Adipose tissue (tissue), 3 donors: ENCODE measurements around the gene TRDMT1. TPM values are rescaled to one million over a fixed set of nuclear protein-coding genes. Genes with fewer than 3 reads are reported as not detected.
"Not testable (repeated sequence)": the region's sequence is repeated elsewhere in the genome, so short reads cannot be mapped to it uniquely, and the experiment has no call there.

Experiments used
- H3K27ac ChIP-seq: one replicate; pipeline ENCODE4 v1.5.1; 2013; ENCODE audit warnings: low read depth, low read length
- WGBS, 3 donors: extraction: QIAGEN DNeasy Blood & Tissue Kit; methylation state at CpG; one replicate each; pipeline ENCODE4 v1.1.7; 2013; 5-methylcytosine and 5-hydroxymethylcytosine counted together
- polyA plus RNA-seq, 3 donors: library from polyadenylated mRNA; stranded (reverse); fragments of 200-250 nt; gene quantifications; one replicate each; pipeline ENCODE4 v1.2.3, GENCODE V29; 2013
- donor health status: healthy with polysubstance abuse.
- donor health status: Bipolar disorder and iron deficiency.
- donor health status: healthy.

TRDMT1 gene
- polyA plus RNA-seq, 3 donors = 1.3 to 2.7 (median 1.6) TPM

GRCh38 chr10:17122726-17123661, 78.5 kb downstream of the TRDMT1 start:
- 67 to 87% (median 83%) methylated on average over 5 of the region's 5 CpGs for WGBS, 3 donors
- H3K27ac ChIP-seq = no peak overlapping the region

GRCh38 chr10:17122052-17122451, 79.4 kb downstream of the TRDMT1 start:
- H3K27ac ChIP-seq = no peak overlapping the region
- WGBS, 3 donors = 82 to 92% (median 89%) methylated on average over 2 of the region's 2 CpGs

- 48 to 72% (median 71%) methylated on average over 3 of the region's 3 CpGs for WGBS, 3 donors
- no peak overlapping the region for H3K27ac ChIP-seq
Measured at GRCh38 chr10:17120694-17121093, 80.8 kb downstream of the TRDMT1 start.

DNA sequence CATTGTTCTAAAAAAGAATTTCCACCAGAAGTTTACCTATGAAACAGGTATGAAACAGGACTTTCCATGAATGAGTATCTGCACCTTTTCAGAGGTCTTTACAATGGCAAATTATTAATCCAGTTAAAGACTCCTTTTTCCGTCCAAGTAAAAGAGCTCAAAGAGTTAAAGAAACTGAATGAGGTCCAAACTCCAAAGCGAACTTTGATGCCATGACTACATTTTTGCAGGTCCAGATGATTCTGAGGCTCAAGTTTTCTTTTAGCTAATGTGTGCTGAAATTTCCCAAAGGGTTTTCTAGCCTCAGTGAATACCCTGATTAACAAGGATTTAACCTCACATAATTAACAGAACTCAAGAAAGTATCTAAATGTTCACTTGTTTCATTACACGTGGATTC, 81.6 kb downstream of the TRDMT1 start:
- 53 to 80% (median 79%) methylated on average over 3 of the region's 3 CpGs for WGBS, 3 donors
- no peak overlapping the region for H3K27ac ChIP-seq

DNA sequence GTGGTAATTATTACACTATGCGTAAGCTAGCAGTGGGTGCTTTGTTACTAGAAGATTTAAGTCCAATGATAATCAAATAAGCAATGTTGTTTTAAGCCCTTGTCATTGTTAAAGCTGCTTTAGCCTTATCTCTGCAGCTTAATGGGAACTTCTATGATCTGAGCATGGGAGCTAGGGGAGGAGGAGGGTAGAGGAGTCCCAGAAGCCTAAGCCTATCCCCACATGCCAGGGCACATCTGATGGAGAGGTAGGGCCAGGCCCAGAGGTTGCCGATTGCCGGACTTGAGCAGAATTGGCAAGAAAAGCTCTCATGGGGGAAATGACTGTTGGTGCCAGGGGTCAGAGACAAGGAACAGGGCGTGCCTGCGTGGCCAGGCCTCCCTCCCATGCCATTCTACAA, 85.3 kb downstream of the TRDMT1 start:
- WGBS, 3 donors = 69 to 80% (median 71%) methylated on average over 5 of the region's 5 CpGs
- no peak overlapping the region for H3K27ac ChIP-seq

DNA sequence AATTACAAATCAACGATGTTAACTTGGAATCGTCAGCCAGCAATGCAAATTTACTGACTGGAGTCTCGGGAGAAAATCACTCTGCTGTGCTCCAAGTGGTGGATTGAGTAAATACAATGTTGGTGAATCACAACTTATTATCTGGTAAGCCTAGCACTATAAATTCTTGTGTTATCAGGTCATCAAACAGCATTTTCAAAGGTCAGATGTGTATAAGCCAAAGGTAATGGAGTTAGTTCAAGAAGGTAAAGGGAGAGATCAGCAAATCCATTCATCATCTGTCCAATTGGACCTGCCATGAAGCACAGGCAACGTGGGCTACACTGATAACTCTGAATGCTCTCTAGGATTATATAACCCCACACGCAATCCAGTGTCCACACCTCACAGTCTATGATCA, 85.8 kb downstream of the TRDMT1 start:
- 61 to 84% (median 79%) methylated on average over 5 of the region's 5 CpGs for WGBS, 3 donors
- H3K27ac ChIP-seq = no peak overlapping the region

DNA sequence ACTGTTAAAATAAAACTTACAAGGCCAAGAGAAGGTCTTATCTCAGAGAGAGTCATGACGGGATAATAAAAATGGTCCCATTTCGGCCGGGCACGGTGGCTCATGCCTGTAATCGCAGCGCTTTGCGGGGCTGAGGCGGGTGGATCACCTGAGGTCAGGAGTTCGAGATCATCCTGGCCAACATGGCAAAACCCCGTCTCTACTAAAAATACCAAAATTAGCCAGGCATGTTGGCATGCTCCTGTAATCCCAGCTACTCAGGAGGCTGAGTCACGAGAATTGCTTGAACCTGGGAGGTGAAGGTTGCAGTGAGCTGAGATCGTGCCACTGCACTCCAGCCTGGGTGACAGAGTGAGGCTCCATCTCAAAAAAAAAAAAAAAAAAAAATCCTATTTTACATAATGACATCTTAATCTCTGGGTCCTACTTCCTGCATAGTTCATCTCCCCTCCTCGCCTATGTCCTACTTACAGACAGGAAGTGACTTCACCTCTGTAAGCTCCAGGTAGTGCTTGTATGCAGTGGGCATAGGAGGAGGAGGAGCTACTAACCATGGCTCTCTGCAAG, 86.5 kb downstream of the TRDMT1 start:
- 80 to 97% (median 96%) methylated on average over 13 of the region's 13 CpGs for WGBS, 3 donors
- H3K27ac ChIP-seq = not testable (repeated sequence)

DNA sequence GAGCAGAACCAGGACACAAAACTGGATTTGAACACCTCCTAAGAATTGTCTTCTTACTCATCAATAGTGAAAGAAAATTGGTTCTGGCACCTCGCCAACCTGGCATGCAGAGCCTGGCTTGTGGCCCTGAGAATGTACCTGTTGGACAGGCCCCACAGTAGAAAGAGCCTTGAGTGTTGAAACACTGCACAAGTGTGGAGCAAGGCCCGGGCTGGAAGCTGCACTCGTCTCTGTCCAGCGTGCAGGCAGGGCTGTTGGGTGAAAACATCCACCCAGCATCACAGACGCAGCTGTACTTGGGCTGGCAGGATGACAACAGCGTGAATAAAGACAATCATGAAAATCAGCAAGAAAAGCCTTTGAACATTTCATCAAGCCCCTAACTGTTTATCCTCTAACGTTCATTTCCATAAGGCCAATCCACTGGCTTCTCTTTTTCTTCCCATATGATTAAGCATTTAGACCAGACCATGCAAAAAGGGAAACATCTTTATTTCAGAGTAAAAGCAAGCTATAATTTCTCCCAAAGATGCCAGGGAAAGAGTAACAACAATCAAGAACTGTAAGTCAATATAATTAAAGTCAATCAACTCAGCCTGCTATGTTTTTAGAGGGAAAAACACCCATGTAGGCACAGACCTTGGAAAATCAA, 87.5 kb downstream of the TRDMT1 start:
- 51 to 65% (median 54%) methylated on average over 7 of the region's 7 CpGs for WGBS, 3 donors
- no peak overlapping the region for H3K27ac ChIP-seq

DNA sequence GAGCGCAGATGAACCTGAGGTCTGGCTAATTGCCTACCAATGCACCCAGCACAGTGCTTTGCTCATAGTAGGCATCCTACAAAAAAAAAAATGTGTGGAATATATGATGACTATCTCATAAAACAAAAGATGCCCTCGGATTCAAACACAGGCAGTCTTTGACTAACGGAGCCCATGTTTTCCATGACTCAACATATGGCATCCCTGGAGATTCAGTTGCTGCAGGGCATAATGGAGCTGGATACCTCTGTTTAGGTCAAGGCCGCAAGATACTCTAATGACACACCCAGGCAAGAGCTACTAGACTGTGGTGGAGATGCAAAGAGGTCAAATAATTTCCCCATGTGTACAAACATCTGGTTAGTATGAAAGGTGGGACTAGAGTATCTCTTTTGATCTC, 88.1 kb downstream of the TRDMT1 start:
- no peak overlapping the region for H3K27ac ChIP-seq
- WGBS, 3 donors = 95 to 97% (median 95%) methylated on average over 4 of the region's 4 CpGs

GRCh38 chr10:17112566-17112965, 88.9 kb downstream of the TRDMT1 start:
- 62 to 73% (median 64%) methylated on average over 3 of the region's 3 CpGs for WGBS, 3 donors

DNA sequence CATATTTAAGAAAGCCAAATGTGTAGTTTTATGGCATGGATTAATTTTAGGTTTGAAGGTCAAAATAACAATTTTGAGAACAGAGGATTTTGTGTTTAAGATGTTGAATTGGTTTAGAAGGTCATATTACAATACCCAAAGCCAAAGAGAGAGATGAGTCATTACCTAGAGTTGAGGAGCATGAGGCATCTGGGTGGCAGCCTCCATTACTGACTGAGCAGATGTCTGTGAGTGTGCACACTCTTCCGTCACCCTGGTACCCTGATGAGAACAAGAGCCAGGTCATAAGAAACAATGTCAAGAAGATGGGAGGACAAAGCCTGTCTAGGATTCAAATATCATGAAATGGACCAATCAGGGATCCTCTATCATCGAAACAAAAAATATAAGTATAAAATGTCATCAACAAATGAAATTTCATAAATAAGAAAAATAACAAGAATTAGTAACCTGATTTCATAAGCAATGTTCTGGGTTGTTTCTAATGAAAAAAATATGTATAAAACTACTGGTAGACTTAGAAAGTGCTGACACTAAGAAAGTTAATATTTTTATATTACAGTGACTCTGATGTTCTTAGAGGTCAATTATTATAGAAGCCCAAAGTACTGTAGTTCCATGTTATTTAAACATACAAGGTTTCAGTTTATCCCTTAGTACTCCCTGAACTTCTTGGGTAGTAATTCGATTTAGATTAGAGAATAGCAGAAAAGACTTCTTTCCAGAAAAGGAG, 91.8 kb downstream of the TRDMT1 start:
- 87 to 99% (median 95%) methylated on average over 3 of the region's 3 CpGs for WGBS, 3 donors
- no peak overlapping the region for H3K27ac ChIP-seq

More at GRCh38 chr10:17112566-17112965, 88.9 kb downstream of the TRDMT1 start:
- H3K27ac ChIP-seq = no peak overlapping the region

- H3K27ac ChIP-seq = no peak overlapping the region
- 85 to 93% (median 88%) methylated on average over 2 of the region's 2 CpGs for WGBS, 3 donors
Measured at GRCh38 chr10:17109046-17109445, 92.4 kb downstream of the TRDMT1 start.

DNA sequence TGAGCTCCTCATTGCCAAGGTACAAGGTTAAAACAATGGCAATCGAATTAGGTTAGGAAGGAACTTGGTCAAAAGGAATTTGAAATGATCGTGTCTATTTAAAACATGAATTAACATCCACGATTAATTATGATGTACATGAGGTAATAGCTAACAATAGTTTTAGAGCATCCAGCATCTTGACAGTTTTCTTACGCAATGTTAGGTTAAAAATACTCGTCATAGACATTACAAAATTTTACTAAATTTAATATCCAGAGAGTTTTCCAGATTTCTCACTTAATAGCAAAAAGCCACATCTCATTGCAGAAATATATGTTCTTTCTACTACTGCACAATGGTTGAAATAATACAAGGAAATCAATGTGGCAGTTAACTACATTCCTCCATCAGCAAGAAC, 94.5 kb downstream of the TRDMT1 start:
- H3K27ac ChIP-seq = no peak overlapping the region
- WGBS, 3 donors = 70 to 81% (median 72%) methylated on average over 5 of the region's 5 CpGs

GRCh38 chr10:17101910-17102266, 99.6 kb downstream of the TRDMT1 start:
- H3K27ac ChIP-seq = no peak overlapping the region

- 64 to 73% (median 68%) methylated on average over 7 of the region's 7 CpGs for WGBS, 3 donors
- no peak overlapping the region for H3K27ac ChIP-seq
Measured at GRCh38 chr10:17101257-17101909, 100.1 kb downstream of the TRDMT1 start.

DNA sequence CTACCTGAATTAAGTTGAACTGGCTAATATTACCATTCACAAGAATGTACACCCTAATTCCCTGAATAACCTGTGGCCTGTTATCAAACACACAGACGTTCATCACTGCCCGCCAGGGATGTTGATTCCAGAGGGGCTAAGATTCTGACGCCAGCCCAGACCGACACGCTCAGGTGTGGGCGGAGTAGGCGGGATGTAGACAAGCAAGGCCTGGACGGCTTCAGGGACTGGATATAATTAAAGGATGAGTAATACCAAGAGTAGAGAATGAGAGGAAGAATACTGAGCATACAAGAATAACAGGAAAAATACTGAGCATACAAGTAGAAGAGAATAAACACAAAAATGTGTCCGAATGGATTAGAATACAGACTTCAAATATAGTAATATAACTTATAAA, 100.9 kb downstream of the TRDMT1 start:
- 79 to 87% (median 83%) methylated on average over 9 of the region's 9 CpGs for WGBS, 3 donors
- no peak overlapping the region for H3K27ac ChIP-seq

- H3K27ac ChIP-seq = no peak overlapping the region
- WGBS, 3 donors = 93 to 96% (median 96%) methylated on average over 3 of the region's 3 CpGs
Measured at GRCh38 chr10:17098012-17098411, 103.5 kb downstream of the TRDMT1 start.
